HG02852 (cell line): ENCODE measurements around the gene TNFAIP8L1.

Source experiments
- ATAC-seq: cut with Tn5 transposase; IDR thresholded peaks from one replicate; pipeline ENCODE4 v1.9.1; 2021; ENCODE audit warnings: mild to moderate bottlenecking, moderate library complexity; ENCODE audit not compliant: unreplicated experiment

The TNFAIP8L1 gene

DNA sequence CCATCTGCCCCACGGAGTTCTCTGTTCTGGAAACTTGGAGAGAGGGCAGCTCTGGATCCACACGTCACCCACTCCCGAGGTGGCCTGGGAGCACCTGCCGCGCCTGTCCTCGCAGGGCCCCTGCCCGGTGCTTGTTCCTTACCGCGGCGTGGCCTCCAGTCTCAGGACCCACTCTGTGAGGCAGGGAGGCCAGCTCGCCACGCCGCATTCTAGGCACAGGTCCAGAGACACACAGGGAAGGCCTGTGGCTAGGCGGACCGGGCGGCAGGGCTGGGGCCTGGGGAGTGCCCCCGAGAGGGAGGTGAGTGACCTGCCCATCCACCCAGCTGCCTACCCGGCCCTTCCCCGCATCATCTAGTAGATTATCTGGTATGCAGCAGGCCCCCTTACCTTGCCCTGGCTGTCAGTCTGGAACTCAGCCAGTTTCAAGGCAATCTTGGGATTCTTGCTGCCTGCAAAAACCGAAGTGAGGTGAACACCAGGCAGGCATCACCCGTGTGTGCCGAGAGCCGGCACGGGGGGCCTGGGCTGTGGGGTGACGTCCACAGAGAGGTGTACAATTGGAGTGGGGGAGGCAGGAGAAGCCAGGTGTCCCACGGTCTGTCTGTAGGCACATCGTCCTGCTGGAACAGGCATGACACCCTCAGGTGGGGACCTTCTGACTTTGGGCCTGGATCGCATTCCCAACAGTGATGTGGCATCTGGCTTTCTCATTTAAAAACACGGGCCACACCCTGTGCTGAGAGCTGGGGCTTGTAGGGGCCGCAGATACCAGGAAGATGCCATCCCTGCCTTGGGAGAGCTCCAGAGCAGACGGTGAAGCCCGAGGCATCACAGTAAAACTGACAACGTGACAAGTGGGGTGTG lies 60.7 kb downstream of the TNFAIP8L1 start:
- ATAC-seq = no peak

DNA sequence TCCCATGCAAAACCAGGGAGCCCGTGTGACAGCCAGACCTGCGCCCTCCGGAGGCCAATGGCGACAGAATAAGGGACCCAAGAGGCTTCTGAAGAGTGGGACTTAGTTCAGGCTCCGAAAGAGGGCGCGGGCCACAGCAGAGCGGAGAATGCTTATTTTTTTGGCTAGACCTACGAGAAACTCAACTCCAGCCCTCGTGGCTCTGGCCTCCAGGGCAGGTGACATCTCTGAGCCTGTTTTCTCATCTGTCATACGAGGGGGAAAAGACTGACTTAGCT lies 61.3 kb downstream of the TNFAIP8L1 start:
- no peak for ATAC-seq

DNA sequence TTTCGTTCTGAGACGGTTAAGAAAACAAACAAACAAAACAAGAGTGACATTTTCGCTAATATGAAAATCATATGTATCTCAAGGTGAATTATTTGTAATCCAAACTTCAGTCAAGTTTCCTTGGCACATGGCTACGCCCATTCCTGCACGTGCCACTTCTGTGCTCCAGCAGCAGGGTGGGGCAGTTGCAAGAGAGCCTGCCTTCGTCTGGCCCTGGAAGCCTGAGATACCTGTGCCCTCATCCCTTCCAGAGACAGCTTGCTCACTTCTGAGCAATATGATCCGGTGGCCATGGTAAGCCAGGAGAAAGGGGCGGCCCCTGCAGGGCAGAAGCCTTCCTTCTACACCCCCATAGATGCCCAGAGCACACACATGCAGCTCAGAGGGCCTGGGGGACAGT lies 62.2 kb downstream of the TNFAIP8L1 start:
- no peak for ATAC-seq

DNA sequence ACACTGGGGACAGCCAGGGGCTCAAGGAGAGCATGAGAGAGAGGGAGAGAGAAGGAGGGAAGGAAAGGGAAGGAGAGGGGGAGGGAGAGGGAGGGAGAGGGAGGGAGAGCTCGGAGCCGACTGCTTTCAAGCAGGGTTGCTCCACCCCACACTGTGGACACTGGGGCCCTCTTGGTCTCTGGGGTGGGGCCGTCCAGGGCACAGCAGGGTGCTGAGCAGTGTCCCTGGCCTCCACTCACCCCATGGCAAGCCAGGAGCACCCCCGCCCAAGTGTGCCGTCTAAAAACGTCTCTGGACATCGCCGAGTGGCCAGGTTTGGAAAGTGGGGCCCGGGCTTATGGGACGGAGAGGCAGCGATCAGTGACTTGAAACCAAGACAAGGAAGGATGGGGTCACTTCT lies 63.4 kb downstream of the TNFAIP8L1 start:
- no peak for ATAC-seq

DNA sequence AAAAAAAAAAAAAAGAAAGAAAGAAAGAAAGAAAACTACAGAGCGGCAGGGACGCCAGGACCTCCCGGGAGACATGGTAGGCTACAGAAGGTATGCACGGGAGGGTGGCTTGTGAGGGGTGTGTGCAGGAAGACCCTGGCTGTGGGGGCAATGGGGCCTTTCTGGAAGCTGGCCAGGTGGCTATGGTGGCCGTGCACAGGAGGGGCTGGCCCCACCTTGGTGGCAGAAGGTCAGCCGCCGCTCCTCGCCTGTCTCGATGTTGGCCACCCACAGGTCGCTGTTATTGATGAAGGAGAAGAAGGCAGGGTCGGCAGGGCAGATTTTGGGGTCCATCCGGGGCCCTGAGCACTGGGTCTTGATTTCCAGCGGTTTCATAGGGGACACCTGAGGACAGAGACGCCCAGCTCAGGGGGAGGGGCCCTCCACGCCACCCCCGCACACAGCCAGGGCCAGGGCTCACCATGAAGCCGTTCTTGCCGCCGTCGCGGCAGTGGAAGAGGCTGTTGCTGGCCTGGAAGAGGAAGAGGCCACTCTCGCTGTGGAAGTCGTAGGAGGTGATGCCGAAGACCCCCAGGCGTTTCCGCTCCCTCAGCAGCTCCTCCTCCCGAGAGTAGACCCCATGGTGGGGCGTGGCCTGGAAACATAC lies 64.5 kb downstream of the TNFAIP8L1 start:
- ATAC-seq = no peak

DNA sequence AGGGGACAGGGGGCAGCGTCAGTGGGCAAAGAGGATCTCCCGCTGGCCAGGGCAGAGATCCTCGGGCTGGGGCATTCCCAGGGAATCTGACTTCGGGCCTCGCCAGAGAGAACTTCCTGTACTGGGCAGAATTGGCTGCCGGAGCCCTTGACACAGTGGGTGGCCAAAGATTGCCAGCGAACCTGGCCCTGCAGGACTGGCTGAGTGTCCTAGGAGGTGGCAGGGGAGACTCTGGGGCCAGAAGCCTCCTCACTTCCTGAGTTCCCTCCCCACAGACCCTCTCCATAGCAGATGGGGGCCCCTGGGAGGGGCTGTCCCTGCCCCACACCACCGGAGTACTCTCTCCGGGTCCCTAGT lies 65.0 kb downstream of the TNFAIP8L1 start:
- ATAC-seq = no peak
